Activated gamma-delta T cell treated with anti-CD3 and anti-CD28 coated beads, Interleukin-2, amount 50 U/mL, for 16 hours (primary cell): ENCODE results near the gene C4orf50.

Experiments
- DNase-seq: peaks from one replicate; pipeline ENCODE4 v3.0.0-alpha.2; 2020; ENCODE audit warnings: low read depth

Gene C4orf50

DNA sequence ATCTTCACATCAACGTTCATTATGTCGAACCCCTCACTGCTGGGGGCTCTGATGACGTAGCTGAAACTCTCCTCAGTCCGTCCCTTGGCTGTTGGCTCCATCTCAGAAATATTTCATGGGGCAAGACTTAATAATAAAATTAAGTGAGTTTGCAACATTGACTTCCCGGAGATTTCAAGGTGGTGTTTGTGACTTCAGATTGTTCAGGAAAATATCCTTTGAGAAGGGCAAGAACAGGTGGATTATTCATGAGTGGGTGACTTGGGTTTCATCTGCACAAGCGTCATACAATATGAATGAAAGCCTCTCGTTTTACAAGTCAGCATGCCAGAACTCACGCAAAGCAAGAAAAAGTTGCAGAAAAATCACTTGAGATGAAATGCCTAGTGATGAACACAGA is at the start of gene C4orf50:
Gene C4orf50 (minus strand): TSS at position 101 of the 400 bp plus-strand sequence.
- no peak for DNase-seq

DNA sequence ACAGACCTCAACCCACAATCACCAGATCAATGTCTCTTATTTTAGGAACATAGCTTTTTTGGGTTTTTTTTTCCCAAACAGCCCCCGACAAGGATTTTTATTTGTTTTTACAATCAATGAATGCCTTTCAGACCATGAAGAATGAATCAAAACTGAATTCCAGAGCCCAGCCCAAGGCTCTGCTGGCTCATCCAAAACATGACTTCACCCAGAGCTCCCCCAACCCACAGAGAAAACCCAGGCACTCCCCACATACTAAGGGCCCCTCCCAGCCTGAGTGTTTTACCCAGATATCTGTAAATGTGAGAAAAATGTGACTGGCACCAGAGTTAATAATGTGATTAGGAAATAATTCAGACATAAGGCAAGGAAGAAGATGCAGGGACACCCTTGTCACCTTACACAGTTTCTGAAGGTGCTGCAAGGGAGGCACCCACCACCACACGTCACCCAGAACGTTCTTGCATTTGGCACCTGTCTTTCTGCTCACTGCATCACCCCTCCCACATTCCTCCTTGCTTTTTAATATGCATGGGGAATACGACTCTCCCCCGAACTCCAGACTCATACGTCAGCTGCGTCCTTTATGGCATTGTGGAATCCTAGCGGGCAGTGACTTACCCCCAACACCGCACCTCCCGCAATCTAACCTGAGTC is 47.8 kb upstream of the C4orf50 start:
- no peak for DNase-seq

DNA sequence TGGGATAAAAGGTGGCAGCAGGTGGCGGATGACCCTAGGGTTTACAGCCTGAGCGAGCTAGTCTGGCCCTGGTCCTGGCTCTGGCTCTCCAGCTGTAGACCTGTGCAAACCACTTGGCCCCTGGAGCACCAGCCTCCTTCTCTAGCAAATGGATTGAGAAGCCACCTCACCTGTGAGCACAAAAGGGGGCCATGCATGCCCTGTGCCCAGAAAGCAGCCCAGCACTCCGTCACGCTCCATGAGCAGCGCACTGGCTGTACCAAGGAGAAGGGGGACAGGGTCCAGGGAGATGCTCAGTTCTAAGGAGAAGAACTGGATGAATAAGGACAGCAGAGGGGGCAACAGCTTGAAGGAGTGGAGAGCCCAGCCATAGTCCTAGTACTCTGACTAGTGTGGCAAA is 46.9 kb upstream of the C4orf50 start:
- DNase-seq = no peak

DNA sequence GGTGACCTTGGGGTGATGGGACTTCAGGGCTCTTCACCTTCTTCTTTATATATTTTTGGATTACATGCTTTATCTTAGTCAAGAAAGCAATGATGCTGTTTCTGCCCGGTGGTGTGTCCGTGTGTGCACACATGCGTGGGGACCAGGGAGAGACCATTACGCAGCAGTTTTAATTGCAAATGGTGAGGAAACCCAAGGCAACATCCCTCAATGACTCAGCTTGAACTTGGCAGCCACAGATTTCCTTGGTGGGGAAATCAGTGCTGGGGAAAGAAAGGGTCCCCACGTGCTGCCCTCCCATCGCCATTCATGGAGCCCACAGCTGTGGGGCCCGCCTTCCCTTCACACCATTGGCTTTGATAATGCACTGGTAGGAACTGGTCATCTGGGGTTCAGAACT is 46.2 kb upstream of the C4orf50 start:
- no peak for DNase-seq

DNA sequence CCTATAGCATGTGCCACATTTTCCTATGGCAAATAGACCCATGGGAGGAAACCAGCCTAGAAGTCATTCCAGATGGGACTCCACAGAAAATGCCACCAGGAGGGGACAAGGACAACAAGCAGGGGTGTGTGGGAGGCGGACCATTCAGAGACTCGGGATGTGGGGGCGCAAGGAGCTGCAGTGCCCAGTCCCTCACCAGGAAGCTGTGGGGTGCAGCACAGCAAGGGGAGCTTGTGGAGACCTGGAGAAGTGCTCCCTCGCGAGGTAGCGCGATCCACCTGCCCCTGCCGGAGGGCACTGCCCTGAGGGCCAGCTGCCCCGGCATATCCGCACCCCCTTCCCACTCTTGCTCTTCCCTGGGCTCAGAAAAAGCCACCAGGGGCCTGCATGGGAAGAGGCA is 45.5 kb upstream of the C4orf50 start:
- DNase-seq = no peak

DNA sequence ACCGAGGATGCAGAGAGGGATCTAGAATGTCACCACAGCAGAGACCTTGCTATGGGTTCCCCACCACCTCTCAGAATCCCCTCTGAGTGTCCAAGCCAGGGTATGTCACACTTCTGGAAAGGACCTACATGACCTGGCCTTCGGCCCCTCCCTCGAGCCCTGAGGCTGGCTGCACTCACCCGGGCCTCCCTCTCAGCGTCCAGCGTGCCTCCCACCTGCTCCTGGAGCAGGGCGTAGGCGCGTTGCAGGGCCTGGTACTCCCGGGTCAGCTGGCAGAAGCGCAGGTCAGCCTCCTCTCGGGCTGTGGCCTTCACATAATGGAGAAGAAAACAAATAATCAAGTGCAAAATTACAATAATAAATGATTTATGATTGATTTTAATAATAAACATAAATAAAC is 43.9 kb upstream of the C4orf50 start:
- no peak for DNase-seq

DNA sequence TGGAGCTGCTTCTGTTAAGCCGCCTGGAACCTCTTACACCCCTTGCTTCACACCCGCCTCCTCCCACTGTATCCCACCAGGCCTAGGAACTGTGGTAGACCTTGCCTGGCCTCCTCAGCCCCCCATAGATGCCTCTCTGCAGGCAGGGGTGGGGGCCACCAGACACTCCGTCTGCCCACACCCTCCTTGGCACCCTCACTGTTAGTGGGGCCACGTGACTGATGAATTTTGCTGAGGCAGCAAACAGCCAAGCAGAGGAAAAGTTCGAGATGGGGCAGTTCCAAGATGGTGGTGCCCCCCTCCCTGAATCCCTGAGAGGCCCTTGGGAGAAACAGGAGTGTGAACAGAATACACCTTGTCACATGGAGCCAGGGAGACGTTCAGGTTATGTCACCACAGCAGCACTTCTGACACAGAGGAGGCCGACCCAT is 41.2 kb upstream of the C4orf50 start:
- no peak for DNase-seq

DNA sequence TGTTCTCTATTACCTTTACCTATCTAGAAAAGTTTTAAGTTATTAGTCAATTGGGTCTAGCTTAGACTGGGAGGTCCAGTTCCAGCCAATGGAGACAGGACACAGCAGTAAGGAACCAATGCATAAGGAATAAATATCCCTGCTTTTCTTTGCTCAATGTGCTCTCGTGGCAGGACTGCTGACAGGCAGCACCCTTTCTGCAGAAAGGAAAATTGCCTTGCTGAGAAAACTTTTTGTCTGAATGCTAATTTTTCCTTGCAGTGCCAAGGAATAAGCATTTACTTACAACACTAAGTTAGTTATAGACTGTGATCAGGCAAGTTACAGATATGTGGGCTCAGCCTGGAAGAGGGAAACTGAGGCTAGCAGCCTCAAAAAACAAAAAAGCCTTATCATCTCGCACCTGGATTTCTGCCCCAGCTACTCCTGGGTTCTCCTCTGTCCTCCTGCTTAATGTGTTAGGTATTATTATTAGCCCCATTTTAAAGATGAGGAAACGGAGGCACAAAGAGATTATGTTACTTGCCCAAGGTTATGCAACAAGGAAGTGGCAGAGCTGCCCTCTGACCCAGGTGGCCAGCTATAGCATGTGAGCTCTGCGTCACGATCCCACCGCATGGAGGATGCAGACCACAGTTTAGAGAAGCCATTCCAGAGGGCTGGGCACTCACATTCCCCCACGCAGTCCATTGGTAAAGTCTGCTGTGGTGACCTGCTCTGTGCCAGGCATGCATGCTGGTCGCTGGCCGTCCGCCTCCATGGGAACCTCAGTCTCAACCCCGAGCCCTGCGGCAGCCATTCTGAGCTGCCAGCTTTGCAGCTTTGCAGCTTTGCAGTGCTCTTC is 40.5 kb upstream of the C4orf50 start:
- DNase-seq = no peak

DNA sequence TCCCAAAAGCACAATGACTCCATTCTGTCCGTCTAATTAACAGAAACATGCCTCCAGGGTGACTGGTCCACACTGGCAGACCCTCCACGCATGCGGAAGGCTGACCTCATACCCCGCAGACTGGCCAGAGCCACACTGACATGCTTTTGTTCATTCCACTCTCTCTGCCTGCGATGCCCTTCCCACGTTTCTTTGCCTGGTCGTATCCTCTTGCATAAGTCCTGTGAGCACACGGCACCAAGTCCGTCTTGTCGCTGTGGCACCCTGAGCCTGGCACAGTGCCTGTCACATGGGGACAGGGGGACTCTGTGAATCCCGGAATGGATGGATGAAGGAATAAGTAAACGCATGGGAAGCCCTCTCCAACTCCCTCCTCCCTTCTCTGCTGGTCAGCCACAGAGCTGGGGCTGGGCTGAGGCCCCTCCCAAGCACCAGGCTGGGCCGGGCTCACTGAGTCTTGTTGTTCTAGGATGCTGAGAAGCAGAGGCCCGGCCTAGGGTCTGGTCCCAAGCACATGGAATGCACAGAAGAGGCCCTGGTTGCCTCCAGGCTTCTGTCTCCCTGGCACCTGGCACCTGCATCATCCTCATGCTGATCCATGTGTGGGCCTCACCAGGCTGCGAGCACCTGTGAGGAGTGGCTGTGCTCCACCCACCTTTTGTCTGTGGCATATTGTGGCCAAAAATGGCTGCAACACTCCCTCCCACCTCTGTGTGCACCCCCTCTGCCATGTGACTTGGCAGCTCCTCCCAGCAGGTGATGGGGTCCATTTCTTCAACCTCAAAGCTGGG is 38.9 kb upstream of the C4orf50 start:
- no peak for DNase-seq

DNA sequence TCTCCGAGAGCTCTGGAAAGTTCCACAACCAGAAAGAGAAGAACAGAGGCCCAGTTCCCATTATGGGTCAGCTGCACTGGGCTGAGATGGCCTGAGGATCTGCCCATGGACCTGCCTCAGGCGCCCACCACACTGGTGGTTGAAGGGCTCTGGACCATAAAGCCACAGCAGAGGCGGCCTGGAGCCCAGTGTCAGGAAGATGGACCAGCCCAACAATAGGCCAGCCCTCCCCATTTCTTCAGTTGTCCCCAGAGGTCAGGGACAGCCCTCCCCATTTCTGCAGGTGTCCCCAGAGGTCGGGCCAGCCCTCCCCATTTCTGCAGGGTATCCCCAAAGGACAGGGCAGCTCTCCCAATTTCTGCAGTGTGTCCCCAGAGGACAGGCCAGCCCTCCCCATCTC is 37.2 kb upstream of the C4orf50 start:
- DNase-seq = no peak

DNA sequence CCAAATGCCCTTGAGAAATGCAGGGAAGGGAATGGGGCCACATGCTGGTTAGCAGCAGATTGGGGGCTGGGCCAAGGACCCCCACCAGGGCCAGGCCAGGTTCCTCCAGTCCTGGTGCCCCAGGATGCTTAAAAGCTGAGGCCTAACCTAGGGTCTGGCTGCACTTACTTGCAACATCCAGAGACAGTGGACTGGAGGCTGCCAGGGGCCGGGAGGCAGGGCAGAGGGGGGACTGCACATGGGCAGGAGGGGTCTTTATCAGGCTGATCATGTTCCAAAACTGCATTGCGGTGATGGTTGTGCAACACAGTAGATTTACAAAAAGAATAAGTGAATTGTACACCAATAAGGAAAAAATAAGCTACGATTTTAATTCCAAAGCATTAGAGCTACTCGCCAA is 36.8 kb upstream of the C4orf50 start:
- no peak for DNase-seq

DNA sequence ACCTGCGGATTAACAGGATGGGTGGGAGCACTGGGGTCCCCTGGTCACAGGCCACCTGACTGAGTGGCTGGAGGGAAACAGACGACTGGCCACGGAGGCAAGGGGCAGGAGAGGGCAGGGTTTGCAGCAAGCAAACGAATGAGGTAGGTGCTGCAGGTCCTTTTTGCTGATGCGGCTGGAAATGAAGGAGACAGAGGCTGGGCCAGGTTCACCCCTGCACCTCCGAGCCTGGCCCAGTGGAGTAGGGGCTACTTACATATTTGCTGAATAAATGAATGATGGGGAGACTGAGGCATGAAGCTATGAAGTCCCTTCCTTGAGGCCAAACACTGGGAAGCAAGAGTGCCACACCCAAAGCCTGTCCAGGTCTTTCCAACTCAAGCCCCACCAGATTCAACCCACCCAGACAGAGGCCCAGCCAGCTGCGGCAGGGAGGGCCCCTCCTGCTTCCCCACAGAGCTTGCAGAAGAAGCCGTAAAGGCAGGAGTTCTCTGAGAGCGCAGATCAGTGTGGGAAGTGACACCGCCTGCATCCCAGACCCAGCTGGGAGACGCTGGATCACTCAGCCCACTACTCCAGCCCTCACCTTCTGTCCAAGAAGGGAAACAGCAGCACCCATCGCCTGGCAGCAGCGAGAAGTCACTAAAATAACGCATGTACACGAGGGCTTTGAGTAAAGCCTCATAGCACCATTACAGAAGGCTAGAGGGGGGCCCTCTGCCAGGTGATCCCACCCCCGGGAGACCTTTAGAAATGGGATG is 36.1 kb upstream of the C4orf50 start:
- no peak for DNase-seq

DNA sequence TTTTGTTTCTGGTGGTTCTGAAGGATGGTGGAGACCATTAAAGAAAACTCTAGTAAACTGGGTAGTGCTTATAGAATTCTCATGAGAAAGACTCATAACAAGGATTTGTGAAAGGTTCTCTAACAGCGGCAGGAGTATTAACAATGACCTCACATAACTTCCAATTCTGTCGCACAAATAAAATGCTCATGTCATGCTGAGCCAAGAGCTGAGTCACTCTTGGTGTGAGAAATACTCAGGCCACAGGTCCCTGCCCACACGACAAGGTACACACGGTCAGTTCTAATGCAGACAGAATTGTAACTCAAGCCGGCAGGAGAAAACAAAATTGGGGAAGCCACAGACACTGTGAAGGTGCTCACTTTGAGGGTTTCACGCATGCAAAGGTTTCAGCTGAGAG is 34.4 kb upstream of the C4orf50 start:
- DNase-seq = no peak

DNA sequence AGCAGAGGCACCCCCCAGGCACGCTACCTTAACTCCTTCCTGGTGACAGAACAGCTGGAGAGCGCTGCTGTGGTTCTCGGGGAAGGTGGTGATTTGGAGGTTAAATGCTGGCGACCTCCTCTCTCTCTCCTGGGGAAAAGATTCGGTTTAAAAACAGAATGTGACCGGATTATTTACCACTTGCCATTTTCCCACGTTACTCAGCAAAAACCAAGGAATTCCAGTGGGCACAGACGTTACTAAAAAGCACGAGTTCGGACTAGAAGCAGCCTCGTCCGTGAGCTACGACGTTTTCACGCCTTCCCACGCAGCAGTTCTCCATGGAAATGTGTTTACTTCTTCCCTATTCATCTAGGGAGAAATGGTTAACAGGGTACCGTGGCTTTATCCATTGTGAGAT is 32.3 kb upstream of the C4orf50 start:
- no peak for DNase-seq

DNA sequence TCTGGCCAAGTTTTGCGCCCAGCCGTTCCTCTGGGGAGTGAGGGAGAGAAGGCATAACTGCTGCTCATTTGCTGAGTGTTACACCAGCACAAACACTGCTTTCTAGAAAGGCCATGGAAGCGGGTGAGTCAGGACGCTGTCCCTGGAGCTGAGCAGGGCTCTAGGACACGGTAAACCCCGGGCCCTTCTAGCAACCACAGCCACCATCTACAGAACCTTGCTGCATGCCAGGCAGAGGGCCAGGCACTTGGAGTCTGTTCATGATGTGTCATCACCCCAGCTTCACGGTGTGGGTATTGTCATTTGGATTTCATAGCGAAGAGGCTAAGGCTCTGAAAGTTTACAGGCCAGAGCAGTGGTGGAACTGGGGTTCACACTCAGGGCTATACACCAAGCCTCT is 31.8 kb upstream of the C4orf50 start:
- DNase-seq = no peak

DNA sequence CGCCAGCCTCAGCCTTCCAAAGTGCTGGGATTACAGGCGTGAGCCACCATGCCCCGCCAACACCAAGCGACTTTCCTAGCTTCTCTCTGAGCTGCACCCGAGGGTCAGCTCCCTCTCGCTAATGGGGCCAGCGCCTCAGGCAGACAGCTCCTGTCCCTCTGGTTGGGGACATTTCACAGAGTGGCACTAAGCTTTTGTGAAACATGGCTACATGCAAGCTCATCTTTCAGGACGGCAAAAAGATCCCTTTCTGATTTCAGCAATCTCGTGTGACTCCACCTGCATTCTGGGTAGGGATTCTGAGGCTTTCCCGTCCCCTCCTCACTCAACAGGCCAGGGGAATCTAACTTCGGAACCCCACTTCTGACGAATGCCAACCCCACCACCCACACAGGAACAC is 31.0 kb upstream of the C4orf50 start:
- DNase-seq = no peak

DNA sequence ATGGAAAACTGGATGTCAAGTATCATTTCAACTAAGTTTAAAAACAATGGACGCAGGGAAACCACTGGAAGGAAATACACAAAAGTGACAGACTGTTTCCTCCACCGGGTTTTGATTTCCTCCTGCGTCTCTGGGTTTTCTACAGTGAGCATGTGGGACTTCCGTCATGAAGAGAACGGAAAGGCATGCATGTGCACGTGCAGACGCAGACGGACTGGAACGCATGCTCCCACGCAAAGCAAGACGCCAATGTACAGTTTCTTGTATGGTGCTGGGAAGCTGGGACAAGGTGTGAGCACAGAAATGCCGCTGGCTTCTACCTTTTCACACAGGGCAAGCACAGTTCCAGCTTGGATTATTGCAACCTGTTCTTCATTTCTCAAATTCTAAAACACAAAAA is 30.3 kb upstream of the C4orf50 start:
- DNase-seq = no peak

DNA sequence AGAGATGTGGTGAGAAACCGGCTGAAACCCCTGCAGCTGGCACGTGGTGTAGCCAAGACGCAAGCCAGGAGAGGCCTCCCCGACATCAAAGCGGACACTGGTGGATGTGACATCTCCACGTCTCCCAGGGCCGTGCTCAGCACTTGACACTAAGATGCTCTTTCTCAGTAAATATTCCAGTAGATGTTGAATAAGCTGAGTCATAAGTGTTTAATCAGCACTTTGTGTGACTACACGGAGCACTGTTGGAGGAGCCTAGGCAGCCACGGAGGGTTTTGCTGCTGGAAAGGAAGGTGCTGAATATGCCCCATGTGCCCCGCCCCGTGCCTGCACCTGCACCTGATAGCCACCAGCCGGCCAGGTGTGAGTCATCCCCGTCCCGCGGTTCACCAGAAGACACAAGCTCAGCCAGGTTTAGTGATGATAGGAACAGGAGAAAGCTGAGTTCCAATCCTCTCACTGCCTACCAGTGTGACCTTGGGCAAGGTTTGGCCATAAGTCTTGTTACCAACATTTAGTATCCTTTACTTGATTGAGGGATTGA is 29.0 kb upstream of the C4orf50 start:
- DNase-seq = no peak

DNA sequence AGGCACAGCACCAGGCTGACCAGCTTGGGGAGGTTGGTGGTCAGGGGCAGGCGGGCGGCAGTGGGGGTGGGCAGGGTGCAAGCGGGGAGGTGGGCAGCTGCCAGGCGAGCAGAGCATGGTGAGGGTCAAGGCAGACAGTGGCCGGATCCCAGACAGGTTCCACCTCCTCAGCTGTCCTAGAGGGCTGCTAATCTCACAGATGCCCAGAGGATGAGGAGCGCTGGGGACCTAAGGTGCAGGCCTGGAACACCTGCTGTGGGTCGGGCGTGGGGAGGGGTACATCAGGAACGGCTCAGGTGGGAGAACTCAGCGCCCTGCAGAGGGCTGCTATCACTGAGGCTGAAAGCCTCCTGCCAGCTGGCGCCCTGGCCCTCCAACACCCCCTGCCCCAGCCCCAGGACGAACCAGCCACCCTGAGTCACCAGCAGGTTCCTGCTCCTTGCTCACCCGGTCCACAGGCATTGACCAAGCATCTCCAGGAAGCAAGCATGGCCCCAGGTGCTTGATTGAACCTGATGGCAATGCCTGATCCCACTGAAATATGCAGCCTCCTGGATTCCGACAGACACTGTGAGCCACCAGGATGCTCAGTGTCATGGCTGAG is 28.4 kb upstream of the C4orf50 start:
- DNase-seq = no peak

DNA sequence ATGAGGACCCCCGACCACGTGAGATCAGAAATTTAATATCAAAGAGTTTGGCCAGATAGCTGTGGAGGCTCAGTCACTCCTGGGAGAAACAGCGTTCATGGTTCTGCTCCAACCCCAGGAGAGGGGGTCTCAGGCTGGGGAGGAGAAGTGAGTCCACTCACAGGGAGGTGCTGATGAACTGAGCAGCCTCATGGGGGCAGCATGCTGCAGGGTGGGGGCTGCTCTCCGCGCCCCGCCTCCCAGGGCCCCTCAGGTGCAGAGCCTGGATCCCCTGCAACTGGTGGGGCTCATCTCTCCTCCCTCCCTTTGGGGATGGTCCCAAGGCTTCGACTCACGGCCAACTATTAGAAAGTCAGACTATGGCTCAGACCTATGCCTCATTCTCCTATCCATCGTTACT is 26.6 kb upstream of the C4orf50 start:
- DNase-seq = no peak

DNA sequence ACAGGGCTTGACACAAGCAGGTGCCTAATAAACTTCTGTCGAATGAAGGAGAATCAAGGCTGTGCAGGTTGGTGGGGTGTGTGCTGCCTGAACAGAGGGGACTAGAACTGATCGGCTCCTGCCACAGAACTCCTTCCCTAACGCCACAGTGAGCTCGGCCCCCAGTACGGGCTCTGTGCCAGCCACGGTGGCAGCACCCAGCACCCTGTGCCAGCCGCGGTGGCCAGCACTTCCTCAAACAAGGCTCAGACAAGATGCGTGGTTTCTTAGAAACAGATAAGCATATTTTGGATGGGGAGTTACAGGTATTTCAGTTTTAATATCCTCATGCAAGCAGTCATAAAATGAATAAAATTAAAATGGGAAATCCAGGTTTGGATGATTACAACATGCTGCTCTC is 26.0 kb upstream of the C4orf50 start:
- no peak for DNase-seq

DNA sequence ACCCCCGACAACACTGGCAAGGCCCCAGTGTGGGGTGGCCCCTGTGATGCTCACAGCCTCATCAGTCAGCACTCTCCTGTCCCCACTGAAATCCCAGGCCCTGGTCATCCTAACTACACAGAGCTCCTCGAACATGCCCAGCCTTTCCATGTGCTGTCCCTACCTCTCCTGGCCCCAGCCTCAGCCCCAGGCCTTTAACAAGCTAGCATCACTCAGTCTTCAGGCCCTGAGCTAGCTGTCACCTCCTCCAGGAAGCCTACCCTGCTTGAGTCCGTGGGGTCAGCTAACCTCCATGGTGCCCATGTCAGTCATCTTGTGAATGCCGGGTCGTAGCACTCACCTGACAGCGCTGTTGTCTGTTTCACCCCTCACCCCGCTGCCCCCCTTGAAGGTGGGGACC is 25.6 kb upstream of the C4orf50 start:
- DNase-seq = no peak
